ENCODE measurements around the gene EGFR. TPM values are rescaled to one million over a fixed set of nuclear protein-coding genes. Genes with fewer than 3 reads are reported as not detected.

The EGFR gene
- total RNA-seq, 1 donor from 2014 or later, result 6.1 TPM

- Histone ChIP-seq H3K4me3 (no peak overlapping the region), H3K4me1 (peaks cover 14% of the 10 kb centered on the region), H3K36me3 (peaks cover 58% of the 10 kb centered on the region), H3K27ac (replicated peaks) (no peak overlapping the region), H3K9me3 (replicated peaks) (no peaks in the 10 kb centered on the region), H3K27me3 (ENCODE audit: low read depth) (peaks cover 3% of the 10 kb centered on the region)
- intact Hi-C loops (cut with micrococcal nuclease), result no loop called here
- no peak for DNase-seq
- TF ChIP-seq CTCF (IDR thresholded peaks at IDR 0.05; ENCODE audit: borderline replicate concordance), result no peak
Observed at GRCh38 chr7:55158541-55159382, 139.9 kb downstream of the EGFR start.

GRCh38 chr7:55160539-55160938 is 141.7 kb downstream of the EGFR start:
- Histone ChIP-seq H3K4me3 (no peak overlapping the region), H3K9me3 (replicated peaks) (no peaks in the 10 kb centered on the region), H3K27ac (replicated peaks) (no peak overlapping the region), H3K27me3 (ENCODE audit: low read depth) (peaks cover 7% of the 10 kb centered on the region), H3K4me1 (peaks cover 14% of the 10 kb centered on the region), H3K36me3 (peaks cover 63% of the 10 kb centered on the region)
- TF ChIP-seq CTCF (IDR thresholded peaks at IDR 0.05; ENCODE audit: borderline replicate concordance), result no peak
- no peak for DNase-seq
- intact Hi-C loops (cut with micrococcal nuclease), result no loop called here

DNA sequence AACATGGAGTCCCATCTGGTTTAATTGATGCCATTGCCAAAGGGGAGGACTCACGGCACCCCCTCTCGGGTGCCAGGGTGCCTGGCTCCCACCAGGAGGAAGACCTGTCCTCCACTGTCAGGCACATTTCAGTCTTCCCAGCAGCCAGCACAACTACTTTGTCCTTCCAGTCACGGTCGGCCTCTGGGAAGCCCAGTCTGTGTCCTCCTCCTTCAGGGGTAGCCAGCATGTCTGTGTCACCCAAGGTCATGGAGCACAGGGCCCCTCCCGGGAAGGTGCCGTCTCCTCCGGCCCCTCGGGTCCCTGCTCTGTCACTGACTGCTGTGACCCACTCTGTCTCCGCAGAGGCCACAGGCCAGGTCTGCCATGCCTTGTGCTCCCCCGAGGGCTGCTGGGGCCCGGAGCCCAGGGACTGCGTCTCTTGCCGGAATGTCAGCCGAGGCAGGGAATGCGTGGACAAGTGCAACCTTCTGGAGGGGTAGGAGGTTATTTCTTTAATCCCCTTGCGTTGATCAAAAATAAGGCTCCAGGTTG is 142.4 kb downstream of the EGFR start:
- TF ChIP-seq CTCF (IDR thresholded peaks at IDR 0.05; ENCODE audit: borderline replicate concordance), result no peak
- H3K27ac ChIP-seq (replicated peaks), result no peak overlapping the region

DNA sequence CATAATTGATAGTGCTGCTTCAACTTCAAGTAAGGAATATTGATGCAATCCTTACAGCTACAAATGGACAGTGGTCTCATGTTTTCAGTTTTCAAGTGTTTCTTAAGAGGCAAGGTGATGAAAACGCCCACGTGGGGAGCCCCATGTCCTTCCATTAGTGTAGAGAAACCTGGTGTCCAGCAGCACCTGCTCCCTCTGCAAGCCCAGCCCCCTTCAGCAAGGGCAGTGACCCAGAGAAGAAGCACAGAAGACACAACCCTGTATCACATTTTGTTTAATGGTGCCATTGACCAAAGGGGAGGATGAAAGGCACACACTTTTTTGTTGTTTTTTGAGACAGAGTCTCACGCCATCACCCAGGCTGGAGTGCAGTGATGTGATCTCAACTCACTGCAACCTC is 143.7 kb downstream of the EGFR start:
- peaks cover 7% of the 10 kb centered on the region for H3K27me3 ChIP-seq (ENCODE audit: low read depth)
- intact Hi-C loops (cut with micrococcal nuclease), result no loop called here
- peaks cover 66% of the 10 kb centered on the region for H3K36me3 ChIP-seq
- H3K9me3 ChIP-seq (replicated peaks), result no peaks in the 10 kb centered on the region
- no peak for DNase-seq
- H3K27ac ChIP-seq (replicated peaks), result no peak overlapping the region
- H3K4me3 ChIP-seq, result no peak overlapping the region
- no peak for TF ChIP-seq CTCF (IDR thresholded peaks at IDR 0.05; ENCODE audit: borderline replicate concordance)
- peaks cover 3% of the 10 kb centered on the region for H3K4me1 ChIP-seq

More for the DNA sequence above, 142.4 kb downstream of the EGFR start:
- Histone ChIP-seq H3K4me3 (no peak overlapping the region), H3K36me3 (peaks cover 64% of the 10 kb centered on the region), H3K27me3 (ENCODE audit: low read depth) (peaks cover 7% of the 10 kb centered on the region), H3K9me3 (replicated peaks) (no peaks in the 10 kb centered on the region), H3K4me1 (peaks cover 11% of the 10 kb centered on the region)
- DNase-seq, result no peak
- intact Hi-C loops (cut with micrococcal nuclease), result no loop called here

- Histone ChIP-seq H3K9me3 (replicated peaks) (no peaks in the 10 kb centered on the region), H3K27ac (replicated peaks) (no peak overlapping the region), H3K4me1 (no peaks in the 10 kb centered on the region), H3K4me3 (no peak overlapping the region), H3K27me3 (ENCODE audit: low read depth) (peaks cover 7% of the 10 kb centered on the region), H3K36me3 (peaks cover 57% of the 10 kb centered on the region)
- no peak for DNase-seq
- intact Hi-C loops (cut with micrococcal nuclease), result no loop called here
- TF ChIP-seq CTCF (IDR thresholded peaks at IDR 0.05; ENCODE audit: borderline replicate concordance), result no peak
Observed at GRCh38 chr7:55163733-55164132, 144.9 kb downstream of the EGFR start.

Data from left ventricle myocardium inferior (tissue), 1 donor.